ENCODE results near the gene TMEM80. TPM values are rescaled to one million over a fixed set of nuclear protein-coding genes. Genes with fewer than 3 reads are reported as not detected.

TMEM80 gene
- total and polyA plus RNA-seq, 2 donors (not counting 3 experiments of a cell fraction or from before 2014, with no cell fraction given): 21.2 to 26.6 TPM

- no peak overlapping the region for H3K4me3 ChIP-seq (replicated peaks in 1 of 3; ENCODE audit: insufficient read depth in 1 of 3, low read depth in 1 of 3, low read length in 3 of 3)
- TF ChIP-seq POLR2AphosphoS5 (IDR thresholded peaks at IDR 0.05; ENCODE audit: insufficient read depth, low read depth, low read length) (peak; percentile 12), JUN (IDR thresholded peaks at IDR 0.05; ENCODE audit: borderline replicate concordance, insufficient read depth, insufficient read length, low read depth) (no peak), POLR2A (IDR thresholded peaks at IDR 0.05; ENCODE audit: low read depth, low read length) (no peak), FOS (IDR thresholded peaks at IDR 0.05; ENCODE audit: borderline replicate concordance, insufficient read depth, low read length) (no peak), MYC (IDR thresholded peaks at IDR 0.05; ENCODE audit: low read depth, low read length) (no peak), EZH2 (IDR thresholded peaks at IDR 0.05; ENCODE audit: borderline replicate concordance, low read depth, low read length, severe bottlenecking) (no peak), GATA2 (IDR thresholded peaks at IDR 0.05; ENCODE audit: insufficient read depth, insufficient read length, low read depth, low read length) (no peak), MAX (IDR thresholded peaks at IDR 0.05; ENCODE audit: insufficient read depth, insufficient read length) (no peak)
- TF ChIP-seq, protein P1, sequence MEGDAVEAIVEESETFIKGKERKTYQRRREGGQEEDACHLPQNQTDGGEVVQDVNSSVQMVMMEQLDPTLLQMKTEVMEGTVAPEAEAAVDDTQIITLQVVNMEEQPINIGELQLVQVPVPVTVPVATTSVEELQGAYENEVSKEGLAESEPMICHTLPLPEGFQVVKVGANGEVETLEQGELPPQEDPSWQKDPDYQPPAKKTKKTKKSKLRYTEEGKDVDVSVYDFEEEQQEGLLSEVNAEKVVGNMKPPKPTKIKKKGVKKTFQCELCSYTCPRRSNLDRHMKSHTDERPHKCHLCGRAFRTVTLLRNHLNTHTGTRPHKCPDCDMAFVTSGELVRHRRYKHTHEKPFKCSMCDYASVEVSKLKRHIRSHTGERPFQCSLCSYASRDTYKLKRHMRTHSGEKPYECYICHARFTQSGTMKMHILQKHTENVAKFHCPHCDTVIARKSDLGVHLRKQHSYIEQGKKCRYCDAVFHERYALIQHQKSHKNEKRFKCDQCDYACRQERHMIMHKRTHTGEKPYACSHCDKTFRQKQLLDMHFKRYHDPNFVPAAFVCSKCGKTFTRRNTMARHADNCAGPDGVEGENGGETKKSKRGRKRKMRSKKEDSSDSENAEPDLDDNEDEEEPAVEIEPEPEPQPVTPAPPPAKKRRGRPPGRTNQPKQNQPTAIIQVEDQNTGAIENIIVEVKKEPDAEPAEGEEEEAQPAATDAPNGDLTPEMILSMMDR (IDR thresholded peaks at IDR 0.05; ENCODE audit: extremely low read depth in 1 of 2, insufficient read depth in 1 of 2, low read depth in 1 of 2, low read length in 2 of 2): peak; percentile 96 to 100
- FAIRE-seq: no peak
Observed at GRCh38 chr11:727859-728748, 32.5 kb downstream of the TMEM80 start.

More at GRCh38 chr11:727859-728748, 32.5 kb downstream of the TMEM80 start:
- dilution Hi-C loops (cut with MboI; ENCODE audit: extremely low pct_ligation_motif_present, low sequenced_read_pairs): no loop called here
- Histone ChIP-seq H3K9me1 (replicated peaks; ENCODE audit: control insufficient read depth, extremely low read depth, insufficient read depth, low read length) (no peaks in the 10 kb centered on the region), H4K20me1 (replicated peaks; ENCODE audit: control insufficient read depth, extremely low read depth, insufficient read depth, low read length) (no peaks in the 10 kb centered on the region), H2AFZ (ENCODE audit: low read depth, low read length) (no peak overlapping the region), H3K9ac (replicated peaks; ENCODE audit: extremely low read depth, insufficient read depth, low read length) (no peak overlapping the region), H3K27ac (ENCODE audit: insufficient read depth, low read depth, low read length) (no peak overlapping the region), H3K36me3 (ENCODE audit: control insufficient read depth in 2 of 2, extremely low read depth in 1 of 2, insufficient read depth in 2 of 2, low read length in 2 of 2) (no peaks in the 10 kb centered on the region), H3K9me3 (replicated peaks; ENCODE audit: control insufficient read depth, insufficient read depth, low read length) (no peaks in the 10 kb centered on the region), H3K79me2 (ENCODE audit: control insufficient read depth, insufficient read depth, low read length) (no peaks in the 10 kb centered on the region), H3K27me3 (ENCODE audit: control insufficient read depth in 2 of 2, insufficient read depth in 2 of 2, low read length in 2 of 2) (peaks cover 8 to 9% of the 10 kb centered on the region in 2 experiments), H3K4me2 (ENCODE audit: insufficient read depth, low read length) (no peak overlapping the region), H3K4me1 (ENCODE audit: control insufficient read depth, extremely low read depth, insufficient read depth, low read length) (no peaks in the 10 kb centered on the region)
- DNase-seq (ENCODE audit: low read depth, low spot score): peak; percentile 60
- intact Hi-C loops (cut with micrococcal nuclease): loop anchor here (1.0 to 5.0 kb wide), 2 partner anchors 66 to 171 kb away; no protein-coding TSS in a partner anchor
- no TSS peak for BruUV-seq (replicated peaks)
- POLR2A ChIA-PET: no interaction called here
- CTCF ChIA-PET: interaction anchor here (0.6 to 3.7 kb wide), 13 partner anchors 10 to 173 kb away, joined by 3 to 26 read pairs (median 6); partner anchors contain the start of genes CEND1, DEAF1, EPS8L2 and PHRF1

All from endothelial cell of umbilical vein (primary cell).